OCI-LY7 (cell line): ENCODE data around the gene GUCY1A2.
"Not testable (repeated sequence)": the region's sequence is repeated elsewhere in the genome, so short reads cannot be mapped to it uniquely, and the experiment has no call there.

ENCODE experiments used
- CTCF ChIP-seq: fragments of 200-600 bp; sonication (generic); conservative IDR thresholded peaks from 2 replicates; pipeline ENCODE4 v1.5.1; 2014; ENCODE audit warnings: mild to moderate bottlenecking, antibody characterized with exemption, low read length, moderate library complexity, mixed read lengths
- EZH2phosphoT487 ChIP-seq: fragments of 200-600 bp; sonication (generic); IDR thresholded peaks from 2 replicates; pipeline ENCODE4 v1.6.1; 2018; ENCODE audit warnings: low read depth, borderline replicate concordance, mild to moderate bottlenecking, mixed run types, antibody characterized with exemption, low read length, moderate library complexity, mixed read lengths

GRCh38 chr11:106826558-106826957 is 191.7 kb downstream of the GUCY1A2 start:
- TF ChIP-seq CTCF, EZH2phosphoT487: not testable (repeated sequence)
